HG02763 (cell line): ENCODE measurements around the gene NAT9.

Experiments
- ATAC-seq: cut with Tn5 transposase; IDR thresholded peaks from one replicate; pipeline ENCODE4 v1.9.1; 2021; ENCODE audit warnings: mild to moderate bottlenecking, moderate library complexity; ENCODE audit not compliant: unreplicated experiment

The NAT9 gene

DNA sequence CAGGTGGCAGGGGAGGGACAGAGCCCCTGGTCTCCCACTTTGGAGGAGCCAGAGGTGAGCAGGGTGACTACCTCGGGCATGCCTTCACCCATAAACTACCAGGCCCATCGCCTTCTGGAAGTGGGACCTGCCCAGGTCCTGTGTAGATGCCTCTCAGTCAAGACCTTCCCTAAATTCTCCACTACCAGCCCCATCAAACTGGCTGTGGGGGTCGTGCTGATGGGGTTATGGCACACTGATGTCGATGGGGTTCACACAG is 44.9 kb downstream of the NAT9 start:
- no peak for ATAC-seq

DNA sequence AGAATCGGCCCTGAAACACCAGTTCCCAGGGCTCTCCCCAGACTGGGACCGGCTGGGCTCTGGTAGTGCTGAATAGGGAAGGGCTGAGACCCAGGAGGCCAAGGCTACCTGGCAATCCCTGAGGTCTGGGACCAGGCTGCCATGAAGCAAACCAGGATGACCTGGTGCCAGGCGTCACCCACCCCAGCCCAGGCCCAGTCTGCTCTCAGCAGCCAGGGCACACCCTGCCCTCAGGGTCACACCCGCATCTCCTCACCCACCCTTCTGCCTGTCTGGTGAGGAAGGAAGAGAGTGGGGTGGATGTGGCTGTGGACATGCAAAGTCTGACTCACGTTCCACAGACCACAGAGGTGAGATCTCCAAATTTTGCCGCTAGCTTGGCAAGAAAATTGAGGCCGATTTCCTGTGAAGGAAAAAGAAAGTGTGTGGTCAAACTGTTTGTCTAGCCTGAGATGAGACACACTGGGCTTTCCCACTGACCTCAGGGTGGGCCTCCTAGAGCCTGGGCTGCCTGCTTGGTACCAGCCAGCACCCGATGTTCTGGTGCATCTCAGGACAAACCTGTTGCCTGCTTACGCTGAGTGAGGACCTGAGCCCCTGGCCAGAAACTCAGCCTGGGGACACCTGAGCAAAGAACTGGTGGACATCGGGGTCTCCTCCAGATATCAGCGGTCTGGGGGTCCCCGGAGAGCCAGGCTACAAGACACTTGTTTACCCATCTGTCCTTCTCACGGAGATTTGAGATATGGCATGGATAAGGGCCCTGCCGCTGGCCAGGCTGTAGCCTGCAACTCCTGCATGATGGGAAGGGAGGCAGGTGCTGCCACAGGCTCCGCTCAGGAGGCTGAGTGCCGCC is 45.4 kb downstream of the NAT9 start:
- ATAC-seq, result no peak

- ATAC-seq, result no peak
Measured at GRCh38 chr17:74729866-74730265, 46.3 kb downstream of the NAT9 start.

DNA sequence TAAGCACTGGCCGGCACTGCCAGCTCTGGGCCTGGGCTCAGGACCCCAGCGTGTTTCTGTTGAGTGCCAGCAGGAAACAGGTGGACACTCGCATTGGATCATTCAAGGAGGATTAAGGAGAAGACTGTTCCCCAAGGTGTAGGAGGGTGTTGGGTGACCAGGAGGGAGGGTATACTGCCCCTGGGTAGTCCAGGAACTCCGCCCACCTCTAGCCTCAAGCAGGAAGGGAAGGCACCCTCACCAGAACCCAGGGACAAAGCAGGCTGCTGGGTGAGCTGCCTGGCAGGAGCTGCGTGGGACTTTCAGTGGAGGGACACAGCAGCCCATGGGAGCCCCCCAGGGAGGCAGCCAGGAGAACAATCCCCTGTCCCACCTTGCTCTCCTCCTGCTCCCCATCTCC is 46.8 kb downstream of the NAT9 start:
- ATAC-seq, result no peak

- ATAC-seq, result no peak
Measured at GRCh38 chr17:74728702-74729075, 47.5 kb downstream of the NAT9 start.

- no peak for ATAC-seq
Measured at GRCh38 chr17:74728033-74728701, 48.0 kb downstream of the NAT9 start.

DNA sequence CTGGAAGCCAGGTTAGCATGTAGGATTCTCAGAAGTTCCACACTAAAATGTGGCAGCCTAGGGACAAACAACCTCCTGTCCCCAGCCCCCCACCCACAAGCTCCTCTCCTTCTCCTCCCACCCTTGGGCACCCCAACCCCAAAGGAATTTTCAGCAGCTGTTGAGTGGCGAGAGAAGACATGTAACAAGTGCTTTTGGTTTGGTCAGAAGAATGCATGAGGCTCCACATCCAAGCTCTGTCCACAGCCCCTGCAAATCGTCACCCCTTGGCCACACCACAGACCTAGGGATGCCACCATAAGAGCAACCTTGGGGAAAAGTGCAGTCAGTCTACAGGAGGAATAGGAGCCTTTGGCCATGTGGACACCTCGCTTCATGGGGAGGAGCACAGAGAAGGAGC is 51.0 kb downstream of the NAT9 start:
- ATAC-seq, result no peak

DNA sequence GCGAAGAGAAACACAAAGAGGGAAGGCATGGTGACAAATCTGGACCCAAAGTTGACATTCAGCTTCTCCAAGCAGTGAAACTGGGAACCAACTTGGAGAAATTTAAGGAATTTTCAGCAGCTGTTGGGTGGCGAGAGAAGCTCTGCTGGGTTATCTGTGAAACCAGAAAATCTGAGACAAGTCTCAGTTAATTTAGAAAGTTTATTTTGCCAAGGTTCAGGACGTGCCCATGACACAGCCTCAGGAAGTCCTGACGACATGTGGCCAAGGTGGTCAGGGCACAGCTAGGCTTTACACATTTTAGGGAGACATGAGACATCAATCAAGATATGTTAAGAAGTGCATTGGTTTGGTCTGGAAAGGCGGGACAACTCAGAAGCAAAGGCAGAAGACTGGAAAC is 52.3 kb downstream of the NAT9 start:
- no peak for ATAC-seq

GRCh38 chr17:74722782-74723181 is 53.4 kb downstream of the NAT9 start:
- ATAC-seq, result no peak
